Activated B cell treated with CpG ODN at 0.5 μM for 24 hours (primary cell): Measurements from ENCODE around the gene HOXD3. TPM values are rescaled to one million over a fixed set of nuclear protein-coding genes. Genes with fewer than 3 reads are reported as not detected.

Experiments
- ATAC-seq: fragments of 200-7000 bp; cut with Tn5 transposase; one replicate; pipeline ENCODE4 v1.10.0; 2021; ENCODE audit warnings: low read depth, mild to moderate bottlenecking, moderate library complexity
- CTCF ChIA-PET: fragments of 350-600 bp; sonication (Branson Sonifier 250); formaldehyde crosslinking; loops from one replicate; lab custom pipeline; 2021; ENCODE audit warnings: antibody characterized with exemption; lab: Charles Lee
- POLR2A ChIA-PET: fragments of 350-600 bp; sonication (Branson Sonifier 250); formaldehyde crosslinking; loops from one replicate; lab custom pipeline; 2021; ENCODE audit warnings: antibody characterized with exemption; lab: Charles Lee
- DNase-seq: peaks from one replicate; pipeline ENCODE4 v3.0.0; 2022
- H3K27ac Mint-ChIP-seq: one replicate; pipeline ENCODE4 v1.8.0; 2020; ENCODE audit warnings: mixed read lengths
- H3K27me3 Mint-ChIP-seq: one replicate; pipeline ENCODE4 v1.8.0; 2021; ENCODE audit warnings: mixed read lengths
- H3K36me3 Mint-ChIP-seq: one replicate; pipeline ENCODE4 v1.8.0; 2021; ENCODE audit warnings: low read depth, mixed read lengths
- H3K4me1 Mint-ChIP-seq: one replicate; pipeline ENCODE4 v1.8.0; 2021; ENCODE audit warnings: mixed read lengths
- H3K4me3 Mint-ChIP-seq: one replicate; pipeline ENCODE4 v1.8.0; 2020; ENCODE audit warnings: mild to moderate bottlenecking, mixed read lengths
- H3K9me3 Mint-ChIP-seq: one replicate; pipeline ENCODE4 v1.8.0; 2020; ENCODE audit warnings: mixed read lengths
- intact Hi-C: fragments of 100-400 bp; cut with micrococcal nuclease; formaldehyde crosslinking; loops from one replicate; pipeline ENCODE4 v1.15.1; 2024
- total RNA-seq: library from RNA; stranded (reverse); gene quantifications from 2 replicates; pipeline ENCODE4 v1.2.3, GENCODE V29; 2022
- TF ChIP-seq, protein P1 (sequence below): fragments of 200-600 bp; IDR thresholded peaks from one replicate; pipeline ENCODE4 v1.8.0; 2022; ENCODE audit warnings: antibody characterized with exemption, mild to moderate bottlenecking

Gene HOXD3
- total RNA-seq, 1 donor from 2014 or later = not detected

DNA sequence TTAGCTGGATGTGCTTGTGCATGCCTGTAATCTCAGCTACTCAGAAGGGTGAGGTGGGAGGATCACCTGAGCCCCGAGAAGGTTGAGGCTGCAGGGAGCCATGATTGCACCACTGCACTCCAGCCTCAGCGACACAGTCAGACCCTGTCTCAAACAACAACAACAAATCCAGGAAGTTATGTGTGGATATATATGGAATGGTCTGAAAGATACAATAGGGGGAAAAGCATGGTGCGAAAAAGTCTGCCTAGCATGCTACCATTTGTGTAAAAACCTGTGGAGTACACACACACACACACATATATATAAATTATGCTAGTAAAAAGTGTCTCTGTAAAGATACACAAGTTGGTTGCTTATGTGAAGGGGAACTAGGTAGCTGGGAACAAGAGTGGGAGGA is 24.4 kb downstream of the HOXD3 start:
- CTCF ChIA-PET = no interaction called here
- intact Hi-C loops = no loop called here
- no peak for ATAC-seq
- no peak overlapping the region for H3K27ac Mint-ChIP-seq
- H3K36me3 Mint-ChIP-seq = no peaks in the 10 kb centered on the region
- H3K27me3 Mint-ChIP-seq = peaks cover 64% of the 10 kb centered on the region
- H3K4me3 Mint-ChIP-seq = no peak overlapping the region
- peaks cover 4% of the 10 kb centered on the region for H3K4me1 Mint-ChIP-seq
- no peak for DNase-seq
- POLR2A ChIA-PET = no interaction called here
- H3K9me3 Mint-ChIP-seq = no peaks in the 10 kb centered on the region
- TF ChIP-seq, protein P1, sequence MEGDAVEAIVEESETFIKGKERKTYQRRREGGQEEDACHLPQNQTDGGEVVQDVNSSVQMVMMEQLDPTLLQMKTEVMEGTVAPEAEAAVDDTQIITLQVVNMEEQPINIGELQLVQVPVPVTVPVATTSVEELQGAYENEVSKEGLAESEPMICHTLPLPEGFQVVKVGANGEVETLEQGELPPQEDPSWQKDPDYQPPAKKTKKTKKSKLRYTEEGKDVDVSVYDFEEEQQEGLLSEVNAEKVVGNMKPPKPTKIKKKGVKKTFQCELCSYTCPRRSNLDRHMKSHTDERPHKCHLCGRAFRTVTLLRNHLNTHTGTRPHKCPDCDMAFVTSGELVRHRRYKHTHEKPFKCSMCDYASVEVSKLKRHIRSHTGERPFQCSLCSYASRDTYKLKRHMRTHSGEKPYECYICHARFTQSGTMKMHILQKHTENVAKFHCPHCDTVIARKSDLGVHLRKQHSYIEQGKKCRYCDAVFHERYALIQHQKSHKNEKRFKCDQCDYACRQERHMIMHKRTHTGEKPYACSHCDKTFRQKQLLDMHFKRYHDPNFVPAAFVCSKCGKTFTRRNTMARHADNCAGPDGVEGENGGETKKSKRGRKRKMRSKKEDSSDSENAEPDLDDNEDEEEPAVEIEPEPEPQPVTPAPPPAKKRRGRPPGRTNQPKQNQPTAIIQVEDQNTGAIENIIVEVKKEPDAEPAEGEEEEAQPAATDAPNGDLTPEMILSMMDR = no peak

DNA sequence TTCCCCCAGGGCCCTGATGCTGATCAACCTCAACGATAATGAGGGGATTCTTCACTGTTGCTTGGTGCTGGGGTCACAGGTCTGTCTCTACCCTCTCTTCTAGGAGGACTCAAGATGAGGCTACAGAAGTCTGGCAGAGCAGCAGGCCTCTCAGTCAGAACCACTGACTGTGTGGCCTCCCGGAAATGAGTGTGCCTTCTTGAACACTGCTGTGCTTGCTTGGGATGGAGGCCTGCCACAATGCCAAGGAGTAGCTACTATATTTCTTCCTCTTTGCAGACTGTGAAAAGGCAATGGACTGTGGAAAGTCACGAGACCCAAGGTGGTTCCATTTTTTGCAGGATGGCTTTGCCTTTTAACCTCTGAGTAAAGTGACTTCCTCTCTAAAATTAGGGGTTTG is 25.6 kb downstream of the HOXD3 start:
- ChIA-PET CTCF (no interaction called here), POLR2A (no interaction called here)
- Mint-ChIP-seq H3K36me3 (no peaks in the 10 kb centered on the region), H3K27me3 (peaks cover 63% of the 10 kb centered on the region), H3K4me1 (peaks cover 8% of the 10 kb centered on the region), H3K27ac (no peak overlapping the region), H3K4me3 (no peak overlapping the region), H3K9me3 (no peaks in the 10 kb centered on the region)
- TF ChIP-seq, protein P1 = no peak
- DNase-seq (no peak), ATAC-seq (no peak)
- intact Hi-C loops = no loop called here

DNA sequence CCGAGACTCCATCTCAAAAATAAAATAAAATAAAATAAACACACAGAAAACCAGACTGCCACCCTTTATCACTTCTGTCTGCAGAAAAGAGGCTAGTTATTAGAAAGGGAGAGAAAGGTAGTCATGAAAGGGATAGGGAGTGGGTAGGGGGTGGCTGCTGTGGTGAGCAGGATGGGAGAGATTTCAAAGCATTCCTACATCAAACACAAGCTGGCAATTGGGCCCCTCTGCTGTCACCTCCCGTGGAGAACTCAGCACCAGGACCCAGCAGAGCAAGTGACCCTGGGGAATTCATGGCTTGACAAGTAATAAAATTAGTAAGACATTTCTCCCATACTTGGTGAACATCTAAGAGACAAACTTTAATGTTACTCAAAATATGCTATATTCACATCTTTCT is 27.6 kb downstream of the HOXD3 start:
- H3K9me3 Mint-ChIP-seq = no peaks in the 10 kb centered on the region
- POLR2A ChIA-PET = interaction anchor here (0.5 kb wide), 1 partner anchor 9 kb away, joined by 3 read pairs; no protein-coding TSS in a partner anchor
- no peak overlapping the region for H3K27ac Mint-ChIP-seq
- CTCF ChIA-PET = no interaction called here
- TF ChIP-seq, protein P1 = no peak
- no peaks in the 10 kb centered on the region for H3K36me3 Mint-ChIP-seq
- intact Hi-C loops = no loop called here
- peaks cover 63% of the 10 kb centered on the region for H3K27me3 Mint-ChIP-seq
- ATAC-seq (no peak), DNase-seq (no peak)
- H3K4me3 Mint-ChIP-seq = no peak overlapping the region
- H3K4me1 Mint-ChIP-seq = peaks cover 17% of the 10 kb centered on the region

DNA sequence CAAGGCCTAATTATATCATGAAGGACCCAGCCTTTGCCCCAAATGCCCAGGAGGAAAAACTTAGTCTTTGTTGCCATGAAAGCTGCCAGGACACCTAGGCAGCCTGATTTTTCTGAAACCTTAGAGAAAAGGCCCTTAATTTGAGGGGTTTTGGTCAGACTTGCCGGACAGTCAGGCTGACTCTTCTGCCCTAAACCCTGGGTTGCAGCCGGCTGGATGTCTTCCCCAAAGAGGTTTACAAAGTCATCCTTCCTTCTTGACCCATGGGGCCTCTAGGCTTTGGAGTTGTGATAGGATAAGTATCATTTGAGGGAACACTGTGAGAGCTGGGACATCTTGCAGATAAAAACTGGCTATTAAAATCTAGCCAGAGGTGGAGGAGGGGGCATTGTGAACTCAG is 28.9 kb downstream of the HOXD3 start:
- Mint-ChIP-seq H3K27ac (no peak overlapping the region), H3K9me3 (no peaks in the 10 kb centered on the region), H3K27me3 (peaks cover 59% of the 10 kb centered on the region), H3K4me3 (no peak overlapping the region), H3K4me1 (peaks cover 19% of the 10 kb centered on the region), H3K36me3 (no peaks in the 10 kb centered on the region)
- TF ChIP-seq, protein P1 = no peak
- DNase-seq = no peak
- ATAC-seq = no peak
- ChIA-PET POLR2A (no interaction called here), CTCF (no interaction called here)
- intact Hi-C loops = no loop called here

DNA sequence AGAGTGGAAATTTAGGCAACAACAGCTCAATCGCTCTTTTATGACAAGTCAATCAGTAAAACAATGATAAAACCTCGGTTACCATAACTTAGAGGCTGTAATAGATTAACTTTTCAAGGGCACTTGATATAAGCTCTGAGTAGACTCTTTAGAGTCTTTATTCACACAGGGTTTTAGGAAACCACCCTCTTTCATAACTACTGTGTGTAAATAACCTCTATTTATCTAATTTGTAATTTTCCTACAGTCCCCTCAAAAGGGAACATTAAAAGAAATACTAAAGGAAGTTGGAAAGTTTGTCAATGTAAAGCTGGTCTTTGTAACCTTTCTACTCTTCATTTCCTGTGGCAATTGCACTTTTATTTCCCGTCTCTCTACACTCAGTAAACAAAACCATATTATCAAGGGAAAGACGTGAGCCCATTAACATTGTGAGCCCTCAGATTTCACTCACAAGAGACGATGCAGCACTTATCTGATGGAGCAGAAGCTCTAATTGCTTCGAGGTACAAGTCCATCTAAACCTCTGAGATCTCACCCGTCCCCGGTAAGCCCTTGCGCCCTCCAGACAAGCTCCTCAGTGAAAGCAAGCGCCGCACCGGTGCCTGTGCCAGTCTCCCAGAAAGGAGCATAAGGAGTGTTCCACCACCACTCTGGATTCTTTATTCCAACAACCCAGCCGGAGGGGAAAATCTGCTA is 30.2 kb downstream of the HOXD3 start:
- no peak overlapping the region for H3K27ac Mint-ChIP-seq
- peaks cover 19% of the 10 kb centered on the region for H3K4me1 Mint-ChIP-seq
- CTCF ChIA-PET = no interaction called here
- POLR2A ChIA-PET = no interaction called here
- ATAC-seq (no peak), DNase-seq (no peak)
- H3K36me3 Mint-ChIP-seq = no peaks in the 10 kb centered on the region
- intact Hi-C loops = no loop called here
- no peaks in the 10 kb centered on the region for H3K9me3 Mint-ChIP-seq
- peak overlapping the region; percentile 83 for H3K4me3 Mint-ChIP-seq
- H3K27me3 Mint-ChIP-seq = peaks cover 64% of the 10 kb centered on the region
- TF ChIP-seq, protein P1 = no peak
